Colon (tissue), 2 donors: Measurements from ENCODE around the gene SCGB3A1.

Experiments
- FAIRE-seq: peaks from 2 replicates; lab custom pipeline; 2012; peaks lifted over from hg19 to GRCh38; lab: Jason Lieb, UNC
- donor health status: control.
- donor health status: control.

The SCGB3A1 gene

DNA sequence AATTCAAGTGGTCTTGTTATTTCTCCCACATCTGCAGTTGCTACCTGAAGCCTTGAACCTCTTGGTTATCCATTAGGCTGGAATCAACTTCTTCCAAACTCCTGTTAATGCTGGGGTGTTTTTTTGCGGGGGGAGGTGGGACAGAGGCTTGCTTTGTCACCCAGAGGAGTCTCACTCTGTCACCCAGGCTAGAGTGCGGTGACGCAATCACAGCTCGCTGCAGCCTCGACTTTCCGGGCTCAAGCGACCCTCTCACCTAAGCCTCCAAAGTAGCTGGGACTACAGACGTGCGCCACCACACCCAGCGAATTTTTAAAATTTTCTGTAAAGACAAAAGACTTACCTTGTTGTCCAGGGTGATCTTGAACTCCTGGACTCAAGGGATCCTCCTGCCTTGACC, 4.4 kb downstream of the SCGB3A1 start:
- no peak for FAIRE-seq

DNA sequence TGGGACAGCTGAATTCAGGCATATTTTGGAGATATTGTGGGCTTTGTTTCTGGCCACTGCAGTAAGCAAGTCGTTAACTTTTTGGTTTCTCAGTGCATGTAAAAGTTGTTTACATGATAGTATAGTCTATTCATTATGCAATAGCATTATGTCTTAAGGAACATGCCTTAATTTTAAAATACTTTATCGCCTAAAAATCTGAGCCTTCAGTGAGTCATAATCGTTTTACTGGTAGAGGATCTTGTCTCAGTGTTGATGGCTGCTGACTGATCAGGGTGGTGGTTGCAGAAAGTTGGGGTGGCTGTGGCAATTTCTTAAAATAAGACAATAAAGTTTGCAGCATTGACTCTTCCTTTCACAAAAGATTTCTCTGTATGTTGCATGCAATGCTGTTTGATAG, 5.1 kb downstream of the SCGB3A1 start:
- no peak for FAIRE-seq

DNA sequence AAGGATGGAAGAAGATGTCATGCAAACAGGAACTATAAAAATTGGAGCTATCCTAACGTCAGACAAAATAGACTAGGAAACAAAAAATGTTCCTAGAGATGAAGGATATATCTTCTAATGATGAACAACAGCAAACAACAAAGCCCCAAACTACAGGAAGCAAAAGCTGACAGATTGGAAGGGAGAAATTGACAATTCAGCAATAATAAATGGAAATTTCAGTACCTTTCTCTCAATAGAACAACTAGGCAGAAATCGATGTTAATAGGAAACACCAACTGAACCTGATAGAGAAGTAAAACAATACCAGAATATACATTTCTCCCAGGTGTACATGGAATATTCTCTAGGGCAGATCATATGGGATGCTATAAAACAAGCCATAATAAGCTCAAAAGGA, 7.6 kb downstream of the SCGB3A1 start:
- FAIRE-seq = no peak

DNA sequence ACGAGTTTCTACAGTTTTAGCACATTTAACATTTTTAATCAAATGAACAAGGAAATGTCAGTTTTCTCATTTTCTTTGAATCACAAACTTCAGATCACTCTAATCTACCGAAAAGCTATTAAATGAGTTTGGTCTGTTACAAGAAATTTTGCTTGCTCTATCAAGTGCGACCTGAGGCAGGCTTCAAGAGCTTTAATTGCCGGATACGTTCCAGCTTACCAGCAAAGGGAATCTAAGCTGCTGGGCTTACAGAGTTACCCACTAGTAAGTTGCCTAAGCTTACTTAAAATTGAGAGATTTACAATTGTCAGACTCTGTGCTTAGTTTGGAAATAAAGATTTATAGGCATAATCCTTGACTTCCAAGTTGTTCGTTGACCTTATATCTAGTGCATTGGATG, 10.6 kb downstream of the SCGB3A1 start:
- FAIRE-seq = no peak

DNA sequence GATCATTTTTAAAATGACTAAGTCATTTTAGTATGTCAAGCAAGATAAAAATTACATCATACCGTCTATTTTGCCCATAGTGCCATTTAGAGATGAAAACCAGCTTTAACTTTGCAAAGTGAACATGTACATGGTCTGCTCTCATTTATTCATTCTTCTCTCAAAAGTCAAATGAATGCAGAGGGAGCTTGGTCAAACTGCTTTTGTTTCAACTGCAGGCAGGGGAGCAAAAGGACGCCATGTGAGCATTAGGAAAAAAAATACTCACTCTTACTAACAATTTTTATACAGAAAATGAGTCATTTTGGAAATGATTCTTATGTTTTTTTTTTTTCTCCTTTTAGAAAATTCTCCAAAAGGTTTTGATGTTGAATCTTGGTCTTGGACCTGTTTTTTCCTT, 15.7 kb downstream of the SCGB3A1 start:
- FAIRE-seq = no peak

DNA sequence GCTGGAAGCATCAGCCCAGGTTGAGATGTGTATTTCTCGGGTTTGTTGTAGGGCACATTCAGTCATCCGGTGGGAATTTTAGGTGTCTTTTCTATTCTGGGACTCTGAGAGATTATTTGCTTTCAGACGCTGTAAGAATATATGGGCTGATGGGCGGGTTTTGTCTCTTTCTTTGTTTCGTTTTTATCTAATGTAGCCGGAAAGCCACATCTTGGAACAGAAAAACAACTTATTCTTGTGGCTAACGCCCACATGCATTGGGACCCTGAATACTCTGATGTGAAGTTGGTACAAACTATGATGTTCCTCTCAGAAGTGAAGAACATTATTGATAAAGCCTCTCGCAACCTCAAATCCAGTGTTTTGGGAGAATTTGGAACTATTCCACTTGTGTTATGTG, 22.4 kb downstream of the SCGB3A1 start:
- no peak for FAIRE-seq

DNA sequence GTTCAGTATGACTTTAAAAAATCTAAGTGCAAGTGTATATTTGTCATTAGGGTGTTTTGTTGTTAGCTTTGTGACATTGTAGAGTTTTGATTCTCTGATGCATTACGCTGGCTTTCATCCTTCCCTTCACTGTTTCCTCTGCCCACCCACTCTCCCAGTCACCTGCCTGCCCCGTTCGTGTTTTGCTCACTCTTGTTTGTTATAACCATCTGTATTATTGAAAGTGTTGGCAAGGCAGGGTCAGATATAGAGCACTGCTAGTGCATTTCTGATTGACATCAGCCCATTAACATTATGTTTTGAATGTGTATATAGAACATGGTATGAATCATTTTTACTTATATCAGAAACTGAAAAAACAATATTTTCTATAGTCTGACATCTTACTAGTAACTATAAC, 27.3 kb downstream of the SCGB3A1 start:
- no peak for FAIRE-seq

DNA sequence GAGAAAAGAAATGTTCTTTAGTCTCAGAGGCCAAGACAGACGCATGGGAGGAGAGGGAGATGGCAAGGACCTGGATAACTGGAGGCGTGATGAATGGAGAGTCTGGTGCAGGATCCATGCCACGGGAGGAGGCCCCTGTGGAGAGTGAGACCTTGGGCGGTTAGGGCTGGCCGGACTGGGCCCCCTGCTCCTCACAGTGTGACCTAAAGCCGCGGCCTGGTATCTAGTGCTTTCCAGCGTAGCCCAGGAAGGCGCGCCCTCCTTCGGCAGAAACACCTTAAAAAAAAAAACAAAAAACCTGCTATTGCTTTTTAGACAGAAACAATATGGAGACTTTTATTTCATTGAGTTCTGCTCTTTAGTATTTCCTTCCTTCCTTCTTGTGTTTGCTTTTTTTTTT, 33.1 kb downstream of the SCGB3A1 start:
- FAIRE-seq = no peak

DNA sequence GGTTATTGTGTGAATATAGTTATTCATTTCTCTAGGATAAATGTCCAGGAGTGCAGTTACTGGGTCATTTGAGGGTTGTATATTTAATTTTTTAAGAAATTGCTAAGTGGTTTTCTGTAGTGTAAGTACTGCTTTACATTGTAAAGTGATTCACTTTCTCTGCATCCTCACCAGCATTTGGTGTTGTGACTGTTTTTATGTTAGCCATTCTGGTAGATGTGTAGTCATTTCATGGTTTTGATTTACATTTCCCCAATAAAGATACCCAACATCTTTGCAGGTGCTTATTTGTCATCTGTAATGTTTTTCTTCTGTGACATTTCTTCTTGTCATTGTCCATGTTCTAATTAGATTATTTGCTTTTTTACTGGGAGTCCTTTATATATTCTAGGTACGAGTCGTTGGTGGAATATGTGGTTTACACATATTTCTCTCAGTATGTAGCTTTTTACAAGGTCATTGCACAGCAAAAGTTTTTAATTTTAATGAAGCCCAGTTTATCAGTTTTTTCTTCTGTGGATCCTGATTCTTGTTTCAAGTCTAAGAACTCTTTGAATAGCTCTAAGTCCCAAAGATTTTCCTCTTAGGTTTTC, 34.0 kb downstream of the SCGB3A1 start:
- no peak for FAIRE-seq

DNA sequence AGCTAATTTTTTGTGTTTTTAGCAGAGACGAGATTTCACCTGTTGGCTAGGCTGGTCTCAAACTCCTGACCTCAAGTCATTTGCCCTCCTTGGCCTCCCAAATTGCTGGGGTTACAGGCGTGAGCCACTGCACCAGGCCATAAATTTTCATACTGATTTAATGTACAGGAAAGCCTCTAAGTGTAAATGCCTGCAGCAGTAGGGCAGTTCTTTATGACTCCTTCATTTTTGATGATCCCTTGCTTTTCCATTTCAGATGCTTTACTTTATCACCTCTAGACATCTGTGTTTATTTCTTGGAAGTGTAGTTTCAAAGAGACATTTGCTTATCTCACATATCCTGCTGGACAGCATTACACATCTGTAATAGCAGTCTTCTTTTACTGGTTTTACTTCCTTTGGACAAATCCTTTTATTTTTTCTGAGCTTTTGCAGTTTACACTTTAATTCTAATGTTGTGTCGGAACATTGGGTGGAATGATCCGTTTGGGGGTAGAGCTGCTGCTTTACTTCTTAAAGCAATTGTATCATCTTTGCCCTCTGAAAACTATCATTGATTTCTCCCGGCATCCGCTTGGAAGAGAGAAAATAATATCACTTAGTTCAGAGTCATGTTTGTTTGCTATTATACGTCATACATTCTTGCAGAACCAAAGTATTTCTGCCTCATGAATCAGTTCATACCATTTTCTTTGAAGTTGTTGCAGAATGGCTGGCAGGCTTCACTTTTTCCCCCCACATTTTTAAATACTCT, 36.0 kb downstream of the SCGB3A1 start:
- FAIRE-seq = no peak

DNA sequence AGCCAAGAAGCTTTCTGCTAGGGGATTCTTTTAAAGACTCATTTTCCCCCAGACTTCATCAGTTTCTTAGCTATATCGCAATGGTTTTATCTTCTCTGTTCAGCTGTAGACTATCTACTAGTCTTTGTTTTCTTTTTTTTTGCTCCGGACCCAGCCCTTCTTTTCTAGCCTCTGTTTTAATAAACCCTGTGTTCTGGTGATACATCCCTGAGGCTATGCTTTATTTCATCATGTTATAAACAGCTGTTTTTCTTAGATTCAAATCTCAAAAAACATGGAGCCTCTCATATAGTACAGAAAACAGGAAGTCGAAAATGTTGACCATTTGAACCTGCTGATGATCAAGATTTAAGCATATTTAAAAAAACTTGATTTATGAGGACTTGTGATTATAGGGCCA, 37.8 kb downstream of the SCGB3A1 start:
- FAIRE-seq = no peak

DNA sequence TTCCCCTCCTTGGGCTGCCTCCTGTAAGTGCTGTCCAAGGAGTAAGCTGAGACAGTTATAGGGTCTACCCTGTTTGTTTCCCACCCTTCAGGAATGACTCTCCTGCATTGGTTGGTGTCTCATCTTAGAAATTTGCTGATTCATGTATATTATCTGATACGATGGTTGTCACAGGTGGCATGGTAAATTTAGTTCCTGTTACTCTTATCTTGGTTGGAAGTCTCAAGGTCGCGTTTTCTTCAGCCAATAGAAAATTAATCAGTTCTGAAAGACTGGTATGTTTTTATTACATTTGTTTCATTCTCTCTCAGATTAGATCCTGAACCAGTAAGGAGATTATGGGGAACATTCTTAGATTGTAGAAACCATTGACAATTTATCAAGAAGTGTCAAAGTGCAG, 42.7 kb downstream of the SCGB3A1 start:
- no peak for FAIRE-seq

DNA sequence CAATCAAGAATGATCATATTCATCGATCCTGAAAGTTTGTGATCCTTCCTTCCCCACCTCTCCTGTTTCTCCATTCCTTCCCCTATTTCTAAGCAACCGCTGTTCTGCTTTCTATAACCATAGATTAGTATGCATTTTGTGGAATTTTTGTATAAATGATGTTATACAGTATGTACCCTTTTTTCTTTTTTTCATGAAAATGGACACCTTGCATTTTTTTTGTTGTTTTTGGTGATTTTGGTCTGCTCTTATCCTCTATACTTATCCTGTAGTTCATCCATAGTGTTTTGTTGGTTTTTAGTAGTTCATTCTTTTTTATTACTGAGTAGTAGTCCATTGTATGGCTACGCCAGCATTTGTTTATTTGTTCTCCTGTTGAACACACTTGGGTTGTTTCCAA, 46.1 kb downstream of the SCGB3A1 start:
- FAIRE-seq = no peak

DNA sequence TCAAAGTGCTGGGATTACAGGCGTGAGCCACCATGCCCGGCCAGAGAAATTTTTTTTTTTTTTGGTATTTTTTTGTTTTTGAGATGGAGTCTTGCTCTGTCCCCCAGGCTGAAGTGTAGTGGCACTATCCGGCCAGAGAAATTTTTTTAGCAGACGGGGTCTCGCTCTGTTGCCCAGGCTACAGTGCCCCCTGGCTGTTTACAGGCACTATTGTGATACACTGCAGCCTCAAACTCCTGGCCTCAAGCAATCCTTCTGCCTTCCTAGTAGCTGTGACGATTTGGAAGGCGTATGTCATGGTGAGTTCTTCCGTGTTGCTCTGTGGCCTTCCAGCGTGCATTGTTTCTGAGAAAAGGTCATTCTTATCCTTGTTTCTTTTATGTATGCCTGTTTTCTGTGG, 49.6 kb downstream of the SCGB3A1 start:
- no peak for FAIRE-seq
